Mesothelial cell of epicardium (in vitro differentiated cells): ENCODE measurements around the gene INAFM1. TPM values are rescaled to one million over a fixed set of nuclear protein-coding genes. Genes with fewer than 3 reads are reported as not detected.

Experiments
- DNase-seq, 2 experiments: peaks; one replicate each; pipeline ENCODE4 v3.0.0; 2021; ENCODE audit warnings: low spot score in 2 of 2; ENCODE audit not compliant: unreplicated experiment in 2 of 2
- H3K27ac Mint-ChIP-seq: 2 replicates; pipeline ENCODE4 v1.8.0; 2021; ENCODE audit warnings: mixed read lengths
- H3K27me3 Mint-ChIP-seq: 2 replicates; pipeline ENCODE4 v1.8.0; 2021; ENCODE audit warnings: low read depth, mixed read lengths
- H3K36me3 Mint-ChIP-seq: 2 replicates; pipeline ENCODE4 v1.8.0; 2021; ENCODE audit warnings: mixed read lengths
- H3K4me1 Mint-ChIP-seq: 2 replicates; pipeline ENCODE4 v1.8.0; 2021; ENCODE audit warnings: mixed read lengths
- H3K4me3 Mint-ChIP-seq: 2 replicates; pipeline ENCODE4 v1.8.0; 2021; ENCODE audit warnings: mild to moderate bottlenecking, moderate library complexity, mixed read lengths
- H3K9me3 Mint-ChIP-seq: 2 replicates; pipeline ENCODE4 v1.8.0; 2021; ENCODE audit warnings: mixed read lengths
- microRNA-seq: library from miRNA; unstranded; fragments of <30 nt; microRNA quantifications from one replicate; pipeline ENCODE4 v1.2.0, GENCODE V29; 2021; ENCODE audit warnings: inconsistent platforms, mixed read lengths
- total RNA-seq: library from RNA; stranded (reverse); gene quantifications from 3 replicates; pipeline ENCODE4 v1.2.1, GENCODE V29; 2021
- TF ChIP-seq, protein P1 (sequence below): fragments of 200-600 bp; sonication (generic); IDR thresholded peaks from one replicate; pipeline ENCODE4 v1.5.0; 2021; ENCODE audit warnings: antibody characterized with exemption; ENCODE audit not compliant: unreplicated experiment

Gene INAFM1
- total RNA-seq, 1 donor from 2014 or later, result 25.1 TPM

DNA sequence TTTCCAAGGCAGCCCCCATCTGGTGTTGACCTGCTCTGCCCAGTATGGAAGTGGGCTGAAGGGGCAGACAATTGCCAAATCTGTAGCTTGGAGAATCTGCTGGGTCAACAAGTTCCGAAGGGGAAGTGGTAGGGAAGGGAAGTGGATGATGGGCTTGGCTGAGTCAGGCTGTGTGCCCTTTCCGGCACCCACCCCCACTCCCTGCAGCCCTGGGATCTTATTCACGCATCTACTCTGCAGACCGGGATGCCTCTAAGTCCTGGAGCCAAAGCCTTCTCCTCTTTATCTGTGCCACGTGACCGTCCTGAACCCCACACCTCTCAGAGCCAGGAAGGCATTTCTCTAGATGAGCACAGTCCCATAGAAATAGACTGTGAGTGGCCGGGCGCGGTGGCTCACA lies 49.8 kb downstream of the INAFM1 start:
- H3K4me1 Mint-ChIP-seq, result no peaks in the 10 kb centered on the region
- H3K4me3 Mint-ChIP-seq, result no peak overlapping the region
- DNase-seq, result no peak
- H3K27ac Mint-ChIP-seq, result no peak overlapping the region
- TF ChIP-seq, protein P1, sequence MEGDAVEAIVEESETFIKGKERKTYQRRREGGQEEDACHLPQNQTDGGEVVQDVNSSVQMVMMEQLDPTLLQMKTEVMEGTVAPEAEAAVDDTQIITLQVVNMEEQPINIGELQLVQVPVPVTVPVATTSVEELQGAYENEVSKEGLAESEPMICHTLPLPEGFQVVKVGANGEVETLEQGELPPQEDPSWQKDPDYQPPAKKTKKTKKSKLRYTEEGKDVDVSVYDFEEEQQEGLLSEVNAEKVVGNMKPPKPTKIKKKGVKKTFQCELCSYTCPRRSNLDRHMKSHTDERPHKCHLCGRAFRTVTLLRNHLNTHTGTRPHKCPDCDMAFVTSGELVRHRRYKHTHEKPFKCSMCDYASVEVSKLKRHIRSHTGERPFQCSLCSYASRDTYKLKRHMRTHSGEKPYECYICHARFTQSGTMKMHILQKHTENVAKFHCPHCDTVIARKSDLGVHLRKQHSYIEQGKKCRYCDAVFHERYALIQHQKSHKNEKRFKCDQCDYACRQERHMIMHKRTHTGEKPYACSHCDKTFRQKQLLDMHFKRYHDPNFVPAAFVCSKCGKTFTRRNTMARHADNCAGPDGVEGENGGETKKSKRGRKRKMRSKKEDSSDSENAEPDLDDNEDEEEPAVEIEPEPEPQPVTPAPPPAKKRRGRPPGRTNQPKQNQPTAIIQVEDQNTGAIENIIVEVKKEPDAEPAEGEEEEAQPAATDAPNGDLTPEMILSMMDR, result no peak
- peaks cover 29% of the 10 kb centered on the region for H3K27me3 Mint-ChIP-seq
- peaks cover 4% of the 10 kb centered on the region for H3K9me3 Mint-ChIP-seq
- no peaks in the 10 kb centered on the region for H3K36me3 Mint-ChIP-seq

Small RNA genes within 50 kb of the gene (microRNA-seq; reads per million reads assigned to microRNA genes)
- gene MIR3190 (not detected), gene MIR3191 (not detected)

Other genes with a start within 250 kb of the INAFM1 start
- 35.4 to 38.1 TPM (median 36.2 TPM) in 3 replicates for gene TMEM160, start 226.3 kb upstream of the INAFM1 start, total RNA-seq
- 65.3 to 68.7 TPM (median 67.9 TPM) in 3 replicates for gene ZC3H4, start 161.1 kb upstream of the INAFM1 start, total RNA-seq
- gene SAE1, start 144.1 kb upstream of the INAFM1 start, total RNA-seq, result 137 to 141 TPM (median 138 TPM) in 3 replicates
- gene BBC3, start 43.7 kb upstream of the INAFM1 start, total RNA-seq, result 19.1 to 19.6 TPM (median 19.5 TPM) in 3 replicates
- 45.6 to 49.2 TPM (median 46.8 TPM) in 3 replicates for gene CCDC9, start 18.4 kb upstream of the INAFM1 start, total RNA-seq
- gene C5AR1, start 35.0 kb downstream of the INAFM1 start, total RNA-seq, result 0.47 to 1.2 TPM (median 0.98 TPM) in 3 replicates
- not detected in 3 replicates for gene C5AR2, start 57.3 kb downstream of the INAFM1 start, total RNA-seq
- 31.7 to 31.9 TPM (median 31.7 TPM) in 3 replicates for gene DHX34, start 74.4 kb downstream of the INAFM1 start, total RNA-seq
- 268 to 277 TPM (median 273 TPM) in 3 replicates for gene MEIS3, start 144.6 kb downstream of the INAFM1 start, total RNA-seq
- gene SLC8A2, start 197.0 kb downstream of the INAFM1 start, total RNA-seq, result 2.2 to 3.7 TPM (median 2.5 TPM) in 3 replicates
- gene KPTN, start 209.3 kb downstream of the INAFM1 start, total RNA-seq, result 18.4 to 20.4 TPM (median 20.1 TPM) in 3 replicates
- 53.6 to 56.4 TPM (median 54.7 TPM) in 3 replicates for gene NAPA, start 240.2 kb downstream of the INAFM1 start, total RNA-seq